GM19351 (cell line): ENCODE results near the gene AS3MT.
"Not testable (repeated sequence)": the region's sequence is repeated elsewhere in the genome, so short reads cannot be mapped to it uniquely, and the experiment has no call there.

Source experiments
- ATAC-seq: cut with Tn5 transposase; IDR thresholded peaks from one replicate; pipeline ENCODE4 v1.9.1; 2021; ENCODE audit warnings: mild to moderate bottlenecking, moderate library complexity; ENCODE audit not compliant: unreplicated experiment

Gene AS3MT

GRCh38 chr10:102918817-102919245 is 49.6 kb downstream of the AS3MT start:
- no peak for ATAC-seq

- no peak for ATAC-seq
Observed at GRCh38 chr10:102919246-102919959, 50.1 kb downstream of the AS3MT start.

- ATAC-seq = no peak
Observed at GRCh38 chr10:102919992-102920739, 50.9 kb downstream of the AS3MT start.

GRCh38 chr10:102923601-102924000 is 54.3 kb downstream of the AS3MT start:
- no peak for ATAC-seq

GRCh38 chr10:102926842-102927241 is 57.6 kb downstream of the AS3MT start:
- no peak for ATAC-seq

- no peak for ATAC-seq
Observed at GRCh38 chr10:102927311-102928010, 58.2 kb downstream of the AS3MT start.

- ATAC-seq = not testable (repeated sequence)
Observed at GRCh38 chr10:102928442-102928841, 59.2 kb downstream of the AS3MT start.

- no peak for ATAC-seq
Observed at GRCh38 chr10:102930720-102931119, 61.5 kb downstream of the AS3MT start.

- no peak for ATAC-seq
Observed at GRCh38 chr10:102931643-102932042, 62.4 kb downstream of the AS3MT start.

GRCh38 chr10:102935505-102935904 is 66.2 kb downstream of the AS3MT start:
- no peak for ATAC-seq

GRCh38 chr10:102935939-102936605 is 66.8 kb downstream of the AS3MT start:
- ATAC-seq = no peak

- no peak for ATAC-seq
Observed at GRCh38 chr10:102941401-102941800, 72.1 kb downstream of the AS3MT start.

- ATAC-seq = no peak
Observed at GRCh38 chr10:102945449-102945848, 76.2 kb downstream of the AS3MT start.

- no peak for ATAC-seq
Observed at GRCh38 chr10:102945962-102946361, 76.7 kb downstream of the AS3MT start.

- ATAC-seq = no peak
Observed at GRCh38 chr10:102946992-102947391, 77.7 kb downstream of the AS3MT start.

- ATAC-seq = no peak
Observed at GRCh38 chr10:102948176-102948575, 78.9 kb downstream of the AS3MT start.

GRCh38 chr10:102948786-102949185 is 79.5 kb downstream of the AS3MT start:
- ATAC-seq = no peak

GRCh38 chr10:102949916-102950315 is 80.6 kb downstream of the AS3MT start:
- no peak for ATAC-seq

GRCh38 chr10:102951316-102951715 is 82.0 kb downstream of the AS3MT start:
- no peak for ATAC-seq
